GM19025 (cell line): Measurements from ENCODE around the gene PCDH9.

Experiments used
- ATAC-seq: cut with Tn5 transposase; IDR thresholded peaks from one replicate; pipeline ENCODE4 v1.9.1; 2021; ENCODE audit warnings: mild to moderate bottlenecking, low read depth, moderate library complexity; ENCODE audit not compliant: unreplicated experiment

The PCDH9 gene

DNA sequence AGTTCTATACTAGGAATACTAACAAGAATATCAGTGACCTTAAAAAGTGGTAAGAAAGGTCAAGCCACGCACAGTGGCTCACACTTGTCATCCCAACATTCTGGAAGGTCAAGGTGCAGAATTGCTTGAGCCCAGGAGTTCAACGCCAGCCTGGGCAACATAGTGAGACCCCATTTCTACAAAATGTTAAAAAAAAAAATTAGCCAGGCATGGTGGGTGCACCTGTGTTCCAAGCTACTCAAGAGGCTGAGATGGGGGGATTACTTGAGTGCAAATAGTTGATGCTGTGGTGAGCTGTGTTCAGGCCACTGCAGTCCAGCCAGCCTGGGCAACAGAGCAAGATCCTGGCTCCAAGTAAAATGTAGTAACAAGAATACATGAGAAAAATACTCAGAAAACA is 61.8 kb downstream of the PCDH9 start:
- ATAC-seq, result no peak

DNA sequence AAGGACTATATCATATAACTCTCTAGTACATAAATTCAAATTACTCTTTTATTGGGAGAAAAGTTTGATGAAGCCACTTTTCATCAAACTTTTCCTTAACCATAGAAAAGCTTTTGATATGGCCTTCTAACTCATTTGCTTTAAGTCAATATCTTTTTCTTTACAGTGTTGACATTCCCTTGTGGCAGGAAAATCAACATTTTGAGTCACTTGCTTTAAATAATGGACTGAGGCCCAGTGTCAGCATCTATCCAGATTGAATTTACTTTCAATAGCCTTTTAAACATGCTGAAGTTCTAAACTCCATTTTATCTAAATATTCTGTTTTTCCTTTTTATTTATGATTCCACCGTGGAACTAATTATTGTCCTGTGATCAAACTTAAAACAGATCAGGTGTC is 62.7 kb downstream of the PCDH9 start:
- ATAC-seq, result no peak

DNA sequence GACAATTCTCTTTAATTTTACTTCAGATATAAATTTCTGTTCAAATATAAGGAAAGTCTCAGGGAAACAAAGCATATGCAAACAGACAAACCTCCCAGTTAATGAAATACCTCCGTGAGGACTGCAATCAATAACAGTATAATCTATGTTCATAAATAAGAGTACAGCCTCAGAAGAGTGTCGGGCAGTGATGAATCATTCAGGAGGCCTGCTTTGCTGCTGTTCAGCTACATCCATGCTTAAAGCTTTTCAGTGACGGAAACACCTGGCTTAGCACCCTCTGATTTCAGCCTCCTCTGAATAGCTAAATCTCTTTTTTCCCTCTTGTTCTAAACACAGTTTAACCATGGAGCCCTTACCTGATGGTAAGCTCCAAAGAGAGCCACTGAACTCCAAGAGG is 69.0 kb downstream of the PCDH9 start:
- no peak for ATAC-seq

DNA sequence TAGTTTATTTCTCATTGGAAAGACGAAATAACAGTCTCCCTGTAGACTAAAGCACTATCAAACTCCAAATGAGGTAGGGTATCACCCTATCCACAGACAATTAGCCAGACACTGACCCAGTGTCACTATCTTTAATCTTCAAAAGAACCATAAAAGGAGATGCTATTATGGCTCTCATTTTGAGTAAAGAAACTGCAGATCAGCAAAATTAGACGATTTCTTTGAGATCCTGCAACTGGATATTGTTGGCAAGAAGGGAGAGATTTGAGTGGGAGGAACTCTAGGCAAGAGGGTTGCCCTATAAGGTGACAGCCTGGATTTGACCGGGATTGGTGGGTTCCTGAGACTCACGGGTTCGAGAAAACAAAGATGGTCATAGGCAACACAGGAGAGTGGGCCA is 71.2 kb downstream of the PCDH9 start:
- no peak for ATAC-seq

DNA sequence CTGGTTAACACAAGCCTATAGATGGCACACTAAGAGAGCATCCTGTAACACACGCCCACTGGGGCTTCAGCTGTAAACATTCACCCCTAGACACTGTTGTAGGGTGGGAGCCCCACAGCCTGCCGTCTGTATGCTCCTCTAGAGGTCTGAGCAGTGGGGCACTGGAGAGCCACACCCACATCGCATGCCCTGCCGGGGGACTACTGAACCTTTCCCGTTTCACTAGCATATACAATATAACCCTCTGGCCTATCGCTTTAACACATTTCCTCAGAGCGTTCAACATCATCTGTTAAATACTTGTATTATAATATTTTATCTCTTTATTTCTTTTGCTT is 73.4 kb downstream of the PCDH9 start:
- no peak for ATAC-seq

DNA sequence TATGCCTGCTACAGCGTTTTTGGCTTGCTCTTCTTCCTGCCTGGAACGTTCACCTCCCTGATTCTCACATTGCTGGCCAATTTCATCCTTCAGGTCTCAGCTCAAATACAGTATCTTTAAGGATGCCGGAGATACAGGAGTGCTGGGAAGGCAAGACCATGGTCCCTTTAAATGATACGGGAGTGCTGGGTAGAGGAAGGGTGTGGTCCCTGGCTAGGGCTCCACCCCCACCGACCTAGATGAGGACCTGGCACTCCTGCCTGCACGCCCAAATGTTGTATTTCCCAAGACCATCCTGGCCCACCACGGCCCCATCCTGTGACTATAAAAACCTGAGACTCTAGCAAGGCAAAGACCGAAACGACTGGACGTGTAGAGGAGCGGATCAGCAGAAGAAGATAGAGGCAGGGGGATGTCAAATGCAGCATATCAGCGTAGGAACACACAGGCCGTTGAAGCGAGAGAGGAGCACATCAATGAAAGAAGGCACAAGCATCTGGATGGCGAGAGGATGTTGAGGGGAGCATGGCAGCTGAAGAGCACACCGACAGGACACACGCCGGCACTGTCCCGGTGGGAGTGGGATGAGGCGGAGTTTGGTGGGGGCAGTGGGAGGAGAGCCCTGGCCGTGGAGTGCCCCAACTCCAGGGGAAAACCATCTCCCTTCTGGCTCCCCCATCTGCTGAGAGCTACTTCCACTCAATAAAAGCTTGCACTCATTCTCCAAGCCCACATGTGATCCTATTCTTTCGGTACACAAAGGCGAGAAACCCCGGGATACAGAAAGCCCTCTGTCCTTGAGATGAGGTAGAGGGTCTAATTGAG is 74.0 kb downstream of the PCDH9 start:
- ATAC-seq, result no peak

DNA sequence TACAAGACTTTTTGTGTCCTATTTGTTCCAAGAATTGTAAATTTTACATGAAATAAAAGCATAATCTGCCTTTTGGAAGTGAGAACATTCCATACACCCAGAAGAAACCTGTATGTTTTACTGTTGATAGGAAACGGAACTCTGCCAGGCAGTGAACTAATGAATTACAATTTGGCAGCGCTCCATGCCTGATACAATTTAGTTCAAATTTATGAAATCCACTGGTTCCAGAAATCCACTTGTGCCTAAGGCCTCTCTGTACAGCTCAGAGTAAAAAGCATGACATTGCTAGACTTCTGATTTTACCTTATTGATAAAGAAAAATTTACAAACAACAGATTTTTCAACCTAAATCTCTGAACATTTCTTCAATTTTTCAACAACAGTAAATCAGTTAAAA is 78.1 kb downstream of the PCDH9 start:
- no peak for ATAC-seq

DNA sequence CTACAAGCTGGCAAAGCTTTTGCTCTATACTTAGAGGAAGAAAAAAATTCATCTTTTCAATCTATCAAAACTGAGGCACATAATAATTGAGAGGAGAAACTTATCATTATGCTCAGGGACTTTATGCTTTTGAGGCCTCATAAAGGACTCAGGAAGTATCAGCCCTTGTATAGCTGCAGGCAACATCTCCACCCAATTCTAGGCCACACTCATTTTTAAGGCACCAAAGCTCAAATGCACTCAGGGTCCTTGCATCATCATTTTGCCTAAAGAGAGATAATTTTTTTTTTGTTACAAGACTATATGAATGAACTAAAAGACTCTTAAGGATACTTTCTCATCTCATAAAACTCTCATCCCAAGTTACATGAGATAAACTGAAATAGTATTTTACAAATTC is 78.5 kb downstream of the PCDH9 start:
- no peak for ATAC-seq

DNA sequence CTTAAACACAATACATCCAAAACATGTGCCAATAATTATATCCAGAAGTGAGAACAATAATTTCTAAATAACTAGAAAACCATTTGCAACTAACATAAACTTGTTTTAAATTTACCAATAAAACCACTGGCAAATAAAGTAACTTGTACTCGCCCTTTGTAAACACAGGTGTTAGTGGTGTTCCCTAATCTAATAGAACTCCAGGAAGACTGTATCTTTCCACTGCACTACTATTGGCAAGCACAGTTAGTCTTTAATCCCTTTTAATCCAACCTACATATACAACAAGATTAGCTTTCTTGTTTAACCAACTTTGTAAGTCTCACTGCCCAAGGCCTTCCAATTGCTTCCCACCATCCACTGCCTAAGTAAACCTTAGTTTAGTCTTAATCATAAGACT is 79.5 kb downstream of the PCDH9 start:
- no peak for ATAC-seq

DNA sequence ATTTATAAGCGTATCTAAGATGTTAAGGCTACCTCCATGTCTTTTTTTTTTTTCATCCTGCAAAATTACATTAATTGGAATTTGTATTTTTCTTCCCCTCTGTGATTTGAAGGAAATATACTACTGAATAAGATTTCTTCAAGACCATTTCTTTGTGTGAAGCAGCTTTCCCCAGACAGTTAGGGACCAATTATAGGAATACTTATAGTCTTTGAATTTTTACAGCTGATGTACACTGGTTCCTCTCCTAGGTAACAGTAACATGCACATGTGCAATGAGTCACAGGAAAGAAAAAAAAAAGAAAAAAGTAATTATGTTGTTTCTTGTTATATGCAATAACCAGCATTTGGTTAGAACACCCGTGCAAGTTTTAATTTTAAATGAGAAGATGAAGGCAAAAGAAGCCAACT is 82.0 kb downstream of the PCDH9 start:
- ATAC-seq, result no peak

DNA sequence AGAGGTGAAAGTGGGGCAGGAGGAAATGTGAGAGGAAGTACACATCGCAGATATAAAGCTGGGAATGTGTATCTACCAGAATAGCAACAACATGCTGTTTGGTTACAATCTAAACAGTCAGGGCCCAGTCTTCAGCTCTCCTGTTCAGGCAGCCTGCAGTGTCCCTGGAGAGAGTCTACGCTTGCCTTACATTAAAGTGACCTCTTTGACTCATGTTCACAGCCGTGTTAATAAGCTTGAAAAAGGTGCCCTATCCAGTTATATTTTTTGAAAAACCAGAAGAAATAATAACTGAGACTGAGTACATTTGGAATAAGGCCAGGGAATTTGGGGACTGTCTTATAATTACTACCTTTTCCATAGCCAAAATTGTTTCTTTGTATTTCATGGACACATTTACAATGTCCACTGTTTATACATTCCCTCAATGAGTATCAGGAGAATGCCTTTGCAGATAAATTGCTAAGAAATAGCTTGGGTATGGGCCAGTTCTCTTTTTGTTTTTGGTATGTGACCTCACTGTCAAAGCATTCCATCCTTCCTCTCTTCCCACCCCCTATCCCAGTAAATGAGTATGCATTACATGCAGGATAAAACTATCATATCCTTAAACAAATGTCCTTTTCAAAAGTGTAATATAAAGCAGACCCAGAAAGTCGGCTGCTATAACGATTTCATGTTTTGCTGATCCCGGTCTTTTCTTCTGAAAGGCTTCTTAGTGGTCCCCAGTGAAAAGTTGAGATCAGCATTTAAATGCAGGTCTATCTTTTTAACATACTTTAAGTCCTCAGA is 82.6 kb downstream of the PCDH9 start:
- ATAC-seq, result no peak

DNA sequence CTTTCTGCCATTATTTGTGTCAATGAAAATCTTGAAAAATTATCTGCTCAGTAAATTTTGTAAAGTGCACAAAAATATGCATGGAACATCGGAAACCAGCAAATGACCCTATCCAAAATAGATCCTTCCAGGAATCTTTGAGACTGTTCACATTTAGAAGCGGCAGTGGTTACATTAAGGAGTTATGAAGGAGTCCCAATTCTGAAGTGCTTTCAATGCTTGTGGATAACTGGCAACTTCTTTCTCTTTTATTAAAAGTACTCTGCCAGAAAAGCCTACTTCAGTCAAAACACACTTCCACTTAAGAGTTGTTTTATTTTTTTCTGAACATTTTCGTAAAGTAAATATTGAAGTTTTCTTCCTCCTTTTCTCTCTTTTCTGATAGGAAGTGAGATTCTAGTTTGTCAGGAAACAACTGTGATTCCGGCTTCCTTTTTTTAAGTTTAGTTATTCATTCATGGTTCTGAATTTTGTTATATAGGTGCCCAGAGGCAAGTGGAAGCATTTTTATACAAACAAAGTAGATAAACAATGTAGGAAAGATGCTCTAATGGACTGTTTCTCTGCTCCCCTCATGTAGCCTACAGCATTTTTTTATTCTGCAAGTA is 83.5 kb downstream of the PCDH9 start:
- ATAC-seq, result no peak

DNA sequence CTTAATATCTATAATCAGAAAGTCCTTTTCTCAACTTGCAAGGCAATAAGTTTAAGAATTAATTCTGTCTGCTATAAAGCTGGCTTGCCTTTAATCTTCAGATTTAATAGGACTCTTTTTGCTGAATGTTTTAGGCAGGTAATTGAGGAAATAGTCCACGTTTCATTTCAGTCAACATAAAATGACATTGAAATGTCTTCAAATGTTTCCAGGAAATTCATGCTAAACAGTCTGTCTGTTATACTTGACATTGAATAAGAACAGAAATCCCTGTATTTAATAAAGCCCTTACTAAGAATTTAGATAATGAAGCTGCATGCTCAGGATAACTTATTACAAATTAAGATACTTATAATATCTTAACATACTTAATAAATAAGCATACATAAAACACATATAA is 84.2 kb downstream of the PCDH9 start:
- ATAC-seq, result no peak

DNA sequence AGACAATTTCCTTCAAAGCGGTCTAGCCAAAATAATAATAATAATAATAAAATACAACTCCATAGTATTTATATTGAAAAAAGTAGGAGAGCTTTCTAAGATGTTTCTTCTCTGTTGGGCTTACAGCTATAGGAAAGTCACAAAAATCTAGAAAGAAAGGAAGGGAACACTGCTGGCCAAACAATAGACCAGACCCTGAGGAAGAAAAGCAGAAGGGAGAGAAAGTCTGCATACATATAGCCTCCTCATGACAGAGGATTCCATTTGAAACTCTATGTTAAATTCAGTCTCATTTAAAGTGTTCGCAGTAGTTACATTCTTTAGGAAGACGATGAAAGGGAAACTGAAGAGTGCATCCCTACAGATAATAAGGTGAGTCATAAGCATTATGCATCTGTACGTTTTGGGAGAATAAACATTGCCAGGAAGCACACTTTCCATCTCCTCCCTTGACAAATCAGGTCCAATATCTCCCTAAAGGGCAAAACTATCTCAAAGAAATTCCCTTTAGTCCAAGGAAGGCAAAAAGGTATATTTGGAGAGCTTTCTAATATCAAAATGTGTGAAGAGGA is 86.5 kb downstream of the PCDH9 start:
- ATAC-seq, result no peak

DNA sequence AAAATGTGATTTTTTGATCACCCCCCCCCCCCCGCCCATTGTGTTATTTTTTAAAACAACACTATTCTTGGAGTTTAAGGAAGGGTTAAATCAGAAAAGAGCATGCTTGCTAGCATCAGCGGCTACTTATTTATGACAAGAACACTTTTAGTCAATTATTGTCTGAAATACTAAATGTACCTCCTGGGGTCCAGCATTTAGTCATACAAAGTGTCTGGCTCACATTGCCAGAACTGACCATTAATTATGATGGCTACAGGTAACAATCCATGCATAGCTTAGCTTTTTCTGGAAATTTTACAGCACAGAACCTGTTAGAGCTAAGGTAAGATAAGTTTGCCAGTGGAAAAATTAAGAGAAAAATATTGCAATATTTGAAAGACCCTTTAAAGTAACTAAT is 90.1 kb downstream of the PCDH9 start:
- ATAC-seq, result no peak

DNA sequence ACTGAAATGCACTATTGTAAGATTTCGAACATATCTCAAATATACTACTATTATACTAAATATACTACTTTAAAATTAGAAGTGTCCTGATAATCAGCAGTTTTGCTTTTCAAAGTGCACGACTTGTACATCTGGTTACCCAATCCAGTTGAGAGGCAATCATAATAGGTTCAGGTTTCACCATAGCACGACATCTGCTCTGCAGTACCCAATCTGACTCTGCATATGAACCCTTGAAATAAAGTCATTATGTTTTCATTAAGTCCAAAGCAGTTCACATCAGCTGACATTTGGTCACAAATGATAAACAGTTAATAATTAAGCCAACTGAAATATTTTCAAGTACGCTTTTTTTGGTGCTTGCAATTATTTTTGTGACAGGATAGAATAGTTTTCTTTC is 90.6 kb downstream of the PCDH9 start:
- ATAC-seq, result no peak

DNA sequence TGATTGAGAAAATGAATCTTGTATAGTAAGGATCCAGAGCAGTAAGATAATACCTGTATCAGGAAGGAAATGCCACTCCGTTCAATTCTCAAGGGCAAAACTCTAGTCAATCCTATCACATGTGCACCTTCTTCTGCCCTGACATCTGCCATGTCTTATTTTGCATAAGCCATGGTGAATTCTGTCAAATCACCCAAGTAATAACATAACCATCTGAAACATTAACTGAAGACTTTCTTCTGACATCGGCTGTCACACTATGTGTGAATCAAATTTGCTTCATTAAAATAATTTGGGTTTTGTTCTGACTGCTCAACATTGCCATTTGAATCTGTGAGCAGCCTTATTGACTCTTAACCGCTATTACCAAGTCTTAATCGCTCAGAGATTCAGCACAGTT is 91.2 kb downstream of the PCDH9 start:
- ATAC-seq, result no peak

DNA sequence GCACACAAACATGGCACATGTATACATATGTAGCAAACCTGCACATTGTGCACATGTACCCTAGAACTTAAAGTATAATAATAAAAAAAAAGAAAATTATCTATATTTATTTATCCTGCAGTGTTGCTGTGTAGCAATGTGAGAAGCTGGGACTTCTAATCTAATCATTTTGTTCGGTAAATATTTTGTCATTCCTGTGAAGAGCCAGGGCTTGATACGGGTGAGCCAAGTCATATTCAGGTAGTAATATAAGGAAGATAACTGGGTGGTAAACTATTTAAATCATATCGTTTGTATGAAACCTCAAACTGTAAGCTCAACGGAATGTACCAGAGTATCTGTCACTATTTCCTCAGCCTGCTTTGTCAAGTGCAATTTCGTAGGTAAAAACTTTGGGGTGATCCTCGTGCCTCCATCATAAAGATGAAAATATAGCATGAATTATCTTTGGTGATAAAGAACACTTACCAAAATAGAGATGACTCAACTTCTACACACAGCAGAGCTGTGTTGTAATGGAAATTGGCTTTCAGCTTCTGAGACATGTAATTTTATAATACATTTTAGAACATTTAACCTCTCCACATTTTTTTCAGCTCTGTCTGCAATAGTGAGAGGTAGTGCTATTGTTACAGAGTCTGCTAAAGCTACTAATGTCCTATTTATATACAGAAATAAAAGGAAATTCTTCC is 92.9 kb downstream of the PCDH9 start:
- ATAC-seq, result no peak

DNA sequence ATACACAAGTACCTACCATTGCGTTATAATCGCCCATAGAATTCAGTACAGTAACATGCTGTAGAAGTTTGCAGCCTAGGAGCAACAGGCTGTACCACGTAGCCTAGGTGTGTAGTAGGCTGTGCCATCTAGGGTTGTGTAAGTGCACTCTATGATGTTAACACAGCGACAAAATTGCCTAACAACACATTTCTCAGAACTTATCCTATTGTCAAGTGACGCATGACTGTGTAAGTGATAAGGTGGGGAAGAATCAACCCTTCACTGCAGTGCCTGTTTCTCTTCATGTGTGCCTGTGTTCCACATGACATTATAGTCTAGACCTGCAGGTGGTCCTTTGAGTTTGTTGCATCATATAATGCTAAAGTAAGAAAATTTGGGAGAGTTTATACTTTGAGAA is 94.0 kb downstream of the PCDH9 start:
- ATAC-seq, result no peak

DNA sequence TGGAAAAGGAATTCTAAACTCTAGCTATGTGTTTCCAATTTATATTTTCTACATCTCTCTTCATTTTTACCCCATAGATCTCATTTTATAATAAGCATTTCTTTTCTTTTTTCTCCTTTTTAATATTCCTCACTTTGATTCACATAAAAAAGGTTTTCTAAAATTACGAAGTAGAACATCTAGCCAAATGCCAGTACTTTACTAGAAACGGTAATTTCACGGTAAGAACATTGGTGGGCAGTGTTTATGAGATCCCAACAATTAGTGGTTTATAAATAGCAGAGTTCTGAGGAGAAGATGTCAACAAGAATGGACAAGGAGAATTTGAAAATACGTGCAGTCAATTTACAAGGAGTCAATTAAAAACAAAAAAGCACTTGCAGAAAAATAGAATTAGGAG is 94.8 kb downstream of the PCDH9 start:
- ATAC-seq, result no peak
